Activated naive CD8-positive, alpha-beta T cell treated with anti-CD3 and anti-CD28 coated beads, Interleukin-2, amount 10 ng/mL, durations not matched to agents 7 days and 5 days (primary cell): Measurements from ENCODE around the gene MYO19. TPM values are rescaled to one million over a fixed set of nuclear protein-coding genes. Genes with fewer than 3 reads are reported as not detected.

ENCODE experiments used
- ATAC-seq: fragments of 150-1000 bp; cut with Tn5 transposase; one replicate; pipeline ENCODE4 v1.10.0; 2021; ENCODE audit warnings: low read depth, moderate library complexity
- POLR2A ChIA-PET: fragments of 350-600 bp; sonication (Branson Sonifier 250); formaldehyde crosslinking; loops from one replicate; lab custom pipeline; 2021; ENCODE audit warnings: antibody characterized with exemption; lab: Charles Lee
- DNase-seq: peaks from one replicate; pipeline ENCODE4 v3.0.0; 2021
- H3K27ac Mint-ChIP-seq: one replicate; pipeline ENCODE4 v1.8.0; 2022; ENCODE audit warnings: mild to moderate bottlenecking, mixed read lengths
- H3K27me3 Mint-ChIP-seq: one replicate; pipeline ENCODE4 v1.8.0; 2022; ENCODE audit warnings: mild to moderate bottlenecking, moderate library complexity, mixed read lengths
- H3K36me3 Mint-ChIP-seq: one replicate; pipeline ENCODE4 v1.8.0; 2021; ENCODE audit warnings: mild to moderate bottlenecking, mixed read lengths
- H3K4me1 Mint-ChIP-seq: one replicate; pipeline ENCODE4 v1.8.0; 2021; ENCODE audit warnings: mixed read lengths
- H3K4me3 Mint-ChIP-seq: one replicate; pipeline ENCODE4 v1.8.0; 2022; ENCODE audit warnings: mild to moderate bottlenecking, moderate library complexity, mixed read lengths
- H3K9me3 Mint-ChIP-seq: one replicate; pipeline ENCODE4 v1.8.0; 2021; ENCODE audit warnings: mixed read lengths
- total RNA-seq, 2 experiments: library from RNA; stranded (reverse); gene quantifications; one replicate each; pipeline ENCODE4 v1.2.3, GENCODE V29; 2021

MYO19 gene
- total RNA-seq, 2 experiments from 2014 or later, result 113 to 117 TPM

- Mint-ChIP-seq H3K27ac (no peak overlapping the region), H3K27me3 (no peaks in the 10 kb centered on the region), H3K4me3 (no peak overlapping the region), H3K9me3 (no peaks in the 10 kb centered on the region), H3K36me3 (peaks cover 15% of the 10 kb centered on the region), H3K4me1 (peaks cover 4% of the 10 kb centered on the region)
- POLR2A ChIA-PET, result no interaction called here
- no peak for ATAC-seq
- DNase-seq, result no peak
Measured at GRCh38 chr17:36505171-36505570, 29.5 kb downstream of the MYO19 start.

- Mint-ChIP-seq H3K36me3 (peaks cover 15% of the 10 kb centered on the region), H3K9me3 (no peaks in the 10 kb centered on the region), H3K27me3 (no peaks in the 10 kb centered on the region), H3K27ac (no peak overlapping the region), H3K4me3 (no peak overlapping the region), H3K4me1 (peaks cover 4% of the 10 kb centered on the region)
- ATAC-seq (no peak), DNase-seq (no peak)
- POLR2A ChIA-PET, result no interaction called here
Measured at GRCh38 chr17:36504156-36504545, 30.5 kb downstream of the MYO19 start.

GRCh38 chr17:36503456-36504155, 31.1 kb downstream of the MYO19 start:
- H3K36me3 Mint-ChIP-seq, result peaks cover 15% of the 10 kb centered on the region
- DNase-seq (peak; percentile 20), ATAC-seq (no peak)
- POLR2A ChIA-PET, result no interaction called here
- no peaks in the 10 kb centered on the region for H3K9me3 Mint-ChIP-seq
- peaks cover 4% of the 10 kb centered on the region for H3K4me1 Mint-ChIP-seq
- no peak overlapping the region for H3K4me3 Mint-ChIP-seq
- no peak overlapping the region for H3K27ac Mint-ChIP-seq
- H3K27me3 Mint-ChIP-seq, result no peaks in the 10 kb centered on the region

- Mint-ChIP-seq H3K9me3 (no peaks in the 10 kb centered on the region), H3K27me3 (no peaks in the 10 kb centered on the region), H3K27ac (no peak overlapping the region), H3K36me3 (peaks cover 9% of the 10 kb centered on the region), H3K4me1 (peaks cover 4% of the 10 kb centered on the region), H3K4me3 (no peak overlapping the region)
- POLR2A ChIA-PET, result no interaction called here
- ATAC-seq (no peak), DNase-seq (peak; percentile 7)
Measured at GRCh38 chr17:36501963-36502362, 32.7 kb downstream of the MYO19 start.

- DNase-seq (no peak), ATAC-seq (no peak)
- Mint-ChIP-seq H3K4me3 (no peak overlapping the region), H3K27ac (no peak overlapping the region), H3K27me3 (no peaks in the 10 kb centered on the region), H3K4me1 (peaks cover 4% of the 10 kb centered on the region), H3K9me3 (no peaks in the 10 kb centered on the region), H3K36me3 (peaks cover 9% of the 10 kb centered on the region)
- POLR2A ChIA-PET, result no interaction called here
Measured at GRCh38 chr17:36501351-36501750, 33.3 kb downstream of the MYO19 start.

GRCh38 chr17:36500745-36501225, 33.9 kb downstream of the MYO19 start:
- Mint-ChIP-seq H3K27me3 (no peaks in the 10 kb centered on the region), H3K27ac (no peak overlapping the region), H3K9me3 (no peaks in the 10 kb centered on the region), H3K4me3 (no peak overlapping the region), H3K4me1 (peaks cover 3% of the 10 kb centered on the region), H3K36me3 (peaks cover 12% of the 10 kb centered on the region)
- ATAC-seq (no peak), DNase-seq (no peak)
- POLR2A ChIA-PET, result no interaction called here

- Mint-ChIP-seq H3K4me3 (no peak overlapping the region), H3K4me1 (peaks cover 2% of the 10 kb centered on the region), H3K27me3 (no peaks in the 10 kb centered on the region), H3K9me3 (no peaks in the 10 kb centered on the region), H3K36me3 (peaks cover 8% of the 10 kb centered on the region), H3K27ac (no peak overlapping the region)
- no peak for ATAC-seq
- POLR2A ChIA-PET, result no interaction called here
- no peak for DNase-seq
Measured at GRCh38 chr17:36498560-36499300, 35.9 kb downstream of the MYO19 start.

- Mint-ChIP-seq H3K27me3 (no peaks in the 10 kb centered on the region), H3K4me1 (peaks cover 1% of the 10 kb centered on the region), H3K9me3 (no peaks in the 10 kb centered on the region), H3K4me3 (no peak overlapping the region), H3K36me3 (peaks cover 8% of the 10 kb centered on the region), H3K27ac (no peak overlapping the region)
- ATAC-seq, result no peak
- no peak for DNase-seq
- POLR2A ChIA-PET, result interaction anchor here (0.7 kb wide), 1 partner anchor 8 kb away, joined by 3 read pairs; no protein-coding TSS in a partner anchor
Measured at GRCh38 chr17:36498155-36498554, 36.5 kb downstream of the MYO19 start.

- no peak for ATAC-seq
- POLR2A ChIA-PET, result no interaction called here
- H3K27ac Mint-ChIP-seq, result no peak overlapping the region
- DNase-seq, result no peak
- no peak overlapping the region for H3K4me3 Mint-ChIP-seq
- peaks cover 3% of the 10 kb centered on the region for H3K4me1 Mint-ChIP-seq
- H3K9me3 Mint-ChIP-seq, result no peaks in the 10 kb centered on the region
- H3K36me3 Mint-ChIP-seq, result peaks cover 14% of the 10 kb centered on the region
- no peaks in the 10 kb centered on the region for H3K27me3 Mint-ChIP-seq
Measured at GRCh38 chr17:36496018-36496789, 38.5 kb downstream of the MYO19 start.

GRCh38 chr17:36495076-36495578, 39.5 kb downstream of the MYO19 start:
- H3K9me3 Mint-ChIP-seq, result no peaks in the 10 kb centered on the region
- ATAC-seq (no peak), DNase-seq (no peak)
- POLR2A ChIA-PET, result interaction anchor here (0.7 to 1.2 kb wide), 2 partner anchors 9 to 10 kb away, joined by 3 to 4 read pairs; partner anchors contain the start of gene ZNHIT3
- H3K27me3 Mint-ChIP-seq, result no peaks in the 10 kb centered on the region
- no peak overlapping the region for H3K4me3 Mint-ChIP-seq
- peak overlapping the region; percentile 13 for H3K27ac Mint-ChIP-seq
- H3K36me3 Mint-ChIP-seq, result peaks cover 17% of the 10 kb centered on the region
- peaks cover 5% of the 10 kb centered on the region for H3K4me1 Mint-ChIP-seq

GRCh38 chr17:36494674-36495073, 40.0 kb downstream of the MYO19 start:
- no peak for DNase-seq
- H3K4me3 Mint-ChIP-seq, result no peak overlapping the region
- peaks cover 20% of the 10 kb centered on the region for H3K36me3 Mint-ChIP-seq
- no peaks in the 10 kb centered on the region for H3K27me3 Mint-ChIP-seq
- no peak for ATAC-seq
- no peaks in the 10 kb centered on the region for H3K9me3 Mint-ChIP-seq
- H3K27ac Mint-ChIP-seq, result peak overlapping the region; percentile 13
- peaks cover 8% of the 10 kb centered on the region for H3K4me1 Mint-ChIP-seq
- POLR2A ChIA-PET, result interaction anchor here (0.7 to 1.2 kb wide), 2 partner anchors 8 to 9 kb away, joined by 3 to 4 read pairs; partner anchors contain the start of gene ZNHIT3

GRCh38 chr17:36493956-36494355, 40.7 kb downstream of the MYO19 start:
- H3K9me3 Mint-ChIP-seq, result no peaks in the 10 kb centered on the region
- peaks cover 24% of the 10 kb centered on the region for H3K36me3 Mint-ChIP-seq
- H3K27me3 Mint-ChIP-seq, result no peaks in the 10 kb centered on the region
- no peak overlapping the region for H3K4me3 Mint-ChIP-seq
- peaks cover 12% of the 10 kb centered on the region for H3K4me1 Mint-ChIP-seq
- no peak for DNase-seq
- POLR2A ChIA-PET, result no interaction called here
- no peak for ATAC-seq
- H3K27ac Mint-ChIP-seq, result no peak overlapping the region
